Measurements from ENCODE around the gene FOXC2. TPM values are rescaled to one million over a fixed set of nuclear protein-coding genes. Genes with fewer than 3 reads are reported as not detected.

FOXC2 gene
- total RNA-seq, 1 donor from 2014 or later, result 57.2 TPM

DNA sequence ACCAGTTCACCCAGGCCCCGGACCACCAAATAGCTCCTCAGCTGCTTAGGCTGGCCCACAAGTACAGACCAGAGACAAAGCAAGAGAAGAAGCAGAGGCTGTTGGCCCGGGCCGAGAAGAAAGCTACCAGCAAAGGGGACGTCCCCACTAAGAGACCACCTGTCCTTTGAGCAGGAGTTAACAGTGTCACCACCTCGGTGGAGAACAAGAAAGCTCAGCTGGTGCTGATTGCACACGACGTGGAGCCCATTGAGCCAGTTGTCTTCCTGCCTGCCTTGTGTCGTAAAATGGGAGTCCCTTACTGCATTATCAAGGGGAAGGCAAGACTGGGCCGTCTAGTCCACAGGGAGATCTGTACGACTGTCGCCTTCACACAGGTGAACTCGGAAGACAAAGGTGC, 40.9 kb upstream of the FOXC2 start:
- Histone ChIP-seq H3K4me1 (no peaks in the 10 kb centered on the region), H3K4me3 (no peak overlapping the region), H3K27me3 (no peaks in the 10 kb centered on the region), H3K9me3 (no peaks in the 10 kb centered on the region), H3K36me3 (peaks cover under 1 to 7% of the 10 kb centered on the region in 2 donors), H3K27ac (no peak overlapping the region)
- TF ChIP-seq, protein P1, sequence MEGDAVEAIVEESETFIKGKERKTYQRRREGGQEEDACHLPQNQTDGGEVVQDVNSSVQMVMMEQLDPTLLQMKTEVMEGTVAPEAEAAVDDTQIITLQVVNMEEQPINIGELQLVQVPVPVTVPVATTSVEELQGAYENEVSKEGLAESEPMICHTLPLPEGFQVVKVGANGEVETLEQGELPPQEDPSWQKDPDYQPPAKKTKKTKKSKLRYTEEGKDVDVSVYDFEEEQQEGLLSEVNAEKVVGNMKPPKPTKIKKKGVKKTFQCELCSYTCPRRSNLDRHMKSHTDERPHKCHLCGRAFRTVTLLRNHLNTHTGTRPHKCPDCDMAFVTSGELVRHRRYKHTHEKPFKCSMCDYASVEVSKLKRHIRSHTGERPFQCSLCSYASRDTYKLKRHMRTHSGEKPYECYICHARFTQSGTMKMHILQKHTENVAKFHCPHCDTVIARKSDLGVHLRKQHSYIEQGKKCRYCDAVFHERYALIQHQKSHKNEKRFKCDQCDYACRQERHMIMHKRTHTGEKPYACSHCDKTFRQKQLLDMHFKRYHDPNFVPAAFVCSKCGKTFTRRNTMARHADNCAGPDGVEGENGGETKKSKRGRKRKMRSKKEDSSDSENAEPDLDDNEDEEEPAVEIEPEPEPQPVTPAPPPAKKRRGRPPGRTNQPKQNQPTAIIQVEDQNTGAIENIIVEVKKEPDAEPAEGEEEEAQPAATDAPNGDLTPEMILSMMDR (IDR thresholded peaks at IDR 0.05), result no peak
- no peak for DNase-seq (ENCODE audit: low spot score in 2 of 2)
- intact Hi-C loops (cut with DNase I), result no loop called here

DNA sequence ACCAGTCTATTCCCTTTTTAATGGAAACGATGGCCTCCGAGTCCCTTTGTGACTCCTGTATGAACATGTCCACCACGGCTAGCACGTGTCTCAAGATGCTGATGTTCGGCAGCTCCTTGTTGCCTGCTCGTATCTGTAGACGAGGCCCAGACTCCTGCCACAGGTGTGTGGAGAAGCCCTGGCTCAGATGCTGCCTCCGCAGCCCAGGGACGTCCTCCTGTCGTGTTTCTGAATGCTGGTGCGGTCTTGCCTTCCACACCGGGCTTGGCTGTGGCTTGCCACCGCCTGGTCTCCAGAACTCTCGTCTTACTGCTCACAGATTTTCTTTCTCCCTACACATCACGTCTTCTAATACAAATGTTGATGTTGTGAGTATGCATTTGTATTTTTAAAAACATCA, 39.3 kb upstream of the FOXC2 start:
- H3K36me3 ChIP-seq, result peaks cover 10 to 23% of the 10 kb centered on the region in 2 donors
- H3K27ac ChIP-seq, result no peak overlapping the region
- TF ChIP-seq, protein P1 (IDR thresholded peaks at IDR 0.05), result no peak
- DNase-seq (ENCODE audit: low spot score in 2 of 2), result no peak
- H3K27me3 ChIP-seq, result no peaks in the 10 kb centered on the region
- intact Hi-C loops (cut with DNase I), result no loop called here
- no peaks in the 10 kb centered on the region for H3K4me1 ChIP-seq
- no peaks in the 10 kb centered on the region for H3K9me3 ChIP-seq
- no peak overlapping the region for H3K4me3 ChIP-seq

DNA sequence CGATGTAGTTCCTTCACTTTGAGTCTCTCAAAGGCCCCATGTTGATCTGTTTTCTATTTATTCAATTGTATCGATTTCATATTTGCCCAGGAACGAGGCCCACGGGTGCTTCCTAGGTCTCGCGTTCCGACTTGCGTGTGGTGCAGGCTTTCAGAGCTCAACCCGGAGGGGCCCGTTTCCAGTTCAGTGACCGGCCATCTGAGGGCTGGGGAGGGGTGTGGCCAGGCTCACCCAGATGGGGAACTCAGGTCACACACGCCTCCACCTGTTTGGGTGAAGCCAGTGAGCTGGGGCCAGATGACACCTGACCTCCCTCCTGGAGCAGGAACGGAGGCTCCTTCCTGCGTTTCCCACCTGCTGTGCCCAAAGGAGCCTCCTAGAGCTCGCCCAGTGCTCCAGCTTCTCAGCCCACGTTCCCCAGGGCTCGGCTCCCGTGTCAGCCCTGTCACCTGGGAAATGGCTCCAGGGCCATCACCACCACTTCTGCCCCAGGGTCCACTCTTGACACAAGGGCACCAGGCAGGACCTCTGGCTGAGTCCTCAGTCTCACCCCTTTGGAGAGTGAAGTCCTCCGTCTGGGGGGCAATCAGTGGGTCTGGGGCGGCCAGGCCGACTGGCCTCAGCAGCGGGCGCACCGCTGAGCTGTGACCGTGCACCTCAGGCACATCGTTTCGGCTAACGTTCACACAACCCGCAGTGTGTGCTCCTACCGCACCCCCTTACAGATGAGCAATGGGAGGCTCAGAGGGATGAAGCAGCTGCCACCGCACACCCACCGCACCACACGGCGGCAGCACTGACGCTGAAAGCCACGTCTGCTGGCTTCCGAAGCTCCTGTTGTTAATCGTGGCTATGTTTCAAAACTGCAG, 38.3 kb upstream of the FOXC2 start:
- peaks cover 14 to 29% of the 10 kb centered on the region in 2 donors for H3K36me3 ChIP-seq
- no peak overlapping the region for H3K27ac ChIP-seq
- intact Hi-C loops (cut with DNase I), result no loop called here
- H3K9me3 ChIP-seq, result no peaks in the 10 kb centered on the region
- DNase-seq (ENCODE audit: low spot score in 2 of 2), result no peak
- TF ChIP-seq, protein P1 (IDR thresholded peaks at IDR 0.05), result no peak
- no peaks in the 10 kb centered on the region for H3K27me3 ChIP-seq
- no peak overlapping the region for H3K4me3 ChIP-seq
- no peaks in the 10 kb centered on the region for H3K4me1 ChIP-seq

DNA sequence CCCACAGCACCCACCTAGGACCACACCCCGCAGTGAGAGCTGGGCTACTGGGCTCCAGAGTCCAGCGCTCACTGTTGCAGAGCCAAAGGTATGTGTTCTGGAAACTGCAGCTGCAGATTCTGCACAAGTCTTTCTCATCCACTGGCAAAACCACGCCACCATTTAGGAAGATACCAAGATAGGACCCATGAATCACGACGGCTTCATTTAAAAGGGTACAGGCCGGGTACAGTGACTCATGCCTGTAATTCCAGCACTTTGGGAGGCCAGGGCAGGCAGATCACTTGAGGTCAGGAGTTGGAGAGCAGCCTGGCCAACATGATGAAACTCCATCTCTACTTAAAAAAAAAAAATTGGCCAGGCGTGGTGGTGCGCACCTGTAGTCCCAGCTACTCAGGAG, 37.5 kb upstream of the FOXC2 start:
- Histone ChIP-seq H3K9me3 (no peaks in the 10 kb centered on the region), H3K27ac (no peak overlapping the region), H3K36me3 (peaks cover 14 to 29% of the 10 kb centered on the region in 2 donors), H3K4me3 (no peak overlapping the region), H3K27me3 (no peaks in the 10 kb centered on the region), H3K4me1 (no peaks in the 10 kb centered on the region)
- no peak for DNase-seq (ENCODE audit: low spot score in 2 of 2)
- intact Hi-C loops (cut with DNase I), result no loop called here
- TF ChIP-seq, protein P1 (IDR thresholded peaks at IDR 0.05), result no peak

DNA sequence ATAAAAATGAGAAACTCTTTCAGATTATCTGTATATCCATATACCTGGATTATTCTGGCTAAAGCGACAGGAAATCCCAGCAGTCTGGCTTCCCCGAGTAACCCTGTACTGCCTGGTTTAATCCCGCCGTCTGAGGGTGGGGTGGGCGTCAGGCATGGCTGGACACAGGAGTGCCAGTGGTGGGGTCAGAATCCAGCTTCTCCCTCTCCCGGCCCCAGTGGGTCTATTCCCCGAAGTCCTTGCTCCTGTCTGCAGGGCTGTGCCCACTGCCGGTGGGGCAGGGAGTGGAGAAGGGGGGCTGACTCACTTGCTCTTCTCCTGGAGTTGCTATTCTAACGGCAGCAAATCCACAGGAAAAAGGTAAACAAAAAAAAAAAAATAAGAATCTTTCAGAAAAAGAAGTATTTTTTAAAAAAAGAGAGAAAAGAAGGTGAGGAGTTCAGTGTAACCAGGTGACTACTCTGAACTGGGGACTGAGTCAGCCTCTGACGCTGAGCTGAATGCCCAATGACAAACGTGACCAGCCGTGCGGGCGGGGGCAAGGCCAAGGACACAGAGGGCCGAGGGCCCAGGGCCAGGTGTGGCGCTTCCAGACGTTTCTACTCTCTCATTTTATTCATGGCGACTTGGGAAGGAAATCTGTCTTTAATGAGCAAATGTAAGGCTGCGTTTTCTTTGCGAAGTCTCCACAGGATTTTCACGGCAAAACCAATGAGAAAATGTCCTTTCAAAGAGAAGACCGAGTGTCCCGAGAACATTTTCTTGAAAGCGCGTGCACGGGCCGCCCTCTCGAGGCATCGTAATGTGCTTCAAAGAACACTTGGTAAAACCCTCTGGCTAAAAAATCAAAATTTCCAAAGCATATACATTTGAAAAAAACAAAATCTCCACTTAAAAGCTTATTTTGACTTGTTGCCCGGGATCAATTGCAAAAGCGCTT, 36.1 kb upstream of the FOXC2 start:
- TF ChIP-seq, protein P1 (IDR thresholded peaks at IDR 0.05), result no peak
- H3K27ac ChIP-seq, result no peak overlapping the region
- peaks cover 14 to 34% of the 10 kb centered on the region in 2 donors for H3K36me3 ChIP-seq
- H3K27me3 ChIP-seq, result no peaks in the 10 kb centered on the region
- H3K4me3 ChIP-seq, result no peak overlapping the region
- H3K9me3 ChIP-seq, result no peaks in the 10 kb centered on the region
- no peak for DNase-seq (ENCODE audit: low spot score in 2 of 2)
- no peaks in the 10 kb centered on the region for H3K4me1 ChIP-seq
- intact Hi-C loops (cut with DNase I), result no loop called here

Measured in ascending aorta (tissue), 2 donors.